OCI-LY7 (cell line): ENCODE results near the gene CDC123. TPM values are rescaled to one million over a fixed set of nuclear protein-coding genes. Genes with fewer than 3 reads are reported as not detected.

Experiments used
- BruUV-seq: library from RNA; stranded (reverse); fragments of 400-500 nt; replicated peaks from 2 replicates; lab custom pipeline; 2021; lab: Mats Ljungman, UMichigan
- CTCF ChIA-PET: fragments of 300-600 bp; sonication (Branson Sonifier 250); formaldehyde crosslinking; loops from one replicate; lab custom pipeline; 2022; ENCODE audit warnings: antibody characterized with exemption; ENCODE audit not compliant: unreplicated experiment; lab: Charles Lee
- POLR2A ChIA-PET: fragments of 300-600 bp; sonication (Branson Sonifier 250); formaldehyde crosslinking; loops from one replicate; lab custom pipeline; 2022; ENCODE audit warnings: antibody characterized with exemption; lab: Charles Lee
- DNase-seq: peaks from one replicate; pipeline ENCODE4 v3.0.0-alpha.2; 2015; ENCODE audit warnings: low spot score
- H2AFZ ChIP-seq: fragments of 200-600 bp; sonication (generic), shearing (Covaris generic); 2 replicates; pipeline ENCODE4 v1.6.1; 2014; ENCODE audit warnings: mild to moderate bottlenecking, antibody characterized with exemption, low read length, moderate library complexity
- H3K27ac ChIP-seq: fragments of 200-600 bp; sonication (generic); 2 replicates; pipeline ENCODE4 v1.5.1; 2014; ENCODE audit warnings: mixed run types, low read depth, mild to moderate bottlenecking, moderate library complexity, low read length, inconsistent platforms; ENCODE audit not compliant: poor library complexity, severe bottlenecking
- H3K36me3 ChIP-seq: fragments of 200-600 bp; sonication (generic); 2 replicates; pipeline ENCODE4 v1.6.1; 2014; ENCODE audit warnings: mild to moderate bottlenecking, antibody characterized with exemption, low read length, moderate library complexity, mixed read lengths; ENCODE audit not compliant: insufficient read depth
- H3K4me1 ChIP-seq: fragments of 200-600 bp; sonication (generic); 2 replicates; pipeline ENCODE4 v1.5.1; 2014; ENCODE audit warnings: mild to moderate bottlenecking, low read length; ENCODE audit not compliant: insufficient read depth, poor library complexity, severe bottlenecking
- H3K4me2 ChIP-seq: fragments of 200-600 bp; sonication (generic); 2 replicates; pipeline ENCODE4 v1.6.1; 2014; ENCODE audit warnings: mild to moderate bottlenecking, low read length
- H3K4me3 ChIP-seq: fragments of 200-600 bp; sonication (generic); 2 replicates; pipeline ENCODE4 v1.5.1; 2014; ENCODE audit warnings: mild to moderate bottlenecking, low read depth, low read length; ENCODE audit not compliant: poor library complexity, severe bottlenecking
- H3K79me2 ChIP-seq: fragments of 200-600 bp; sonication (generic); 2 replicates; pipeline ENCODE4 v1.6.1; 2016; ENCODE audit warnings: low read depth, mild to moderate bottlenecking, low read length, moderate library complexity, mixed read lengths; ENCODE audit not compliant: insufficient read depth
- H3K9me2 ChIP-seq: fragments of 200-600 bp; sonication (generic); 2 replicates; pipeline ENCODE4 v1.6.1; 2016; ENCODE audit warnings: mild to moderate bottlenecking, low read length, mixed read lengths; ENCODE audit not compliant: insufficient read depth
- H3K9me3 ChIP-seq: fragments of 200-600 bp; sonication (generic); 2 replicates; pipeline ENCODE4 v1.6.1; 2014; ENCODE audit warnings: mild to moderate bottlenecking, mixed run types, low read length, mixed read lengths
- H4K20me1 ChIP-seq: fragments of 200-600 bp; sonication (generic); 2 replicates; pipeline ENCODE4 v1.6.1; 2014; ENCODE audit warnings: mild to moderate bottlenecking, antibody characterized with exemption, low read length, moderate library complexity, mixed read lengths; ENCODE audit not compliant: insufficient read depth
- EZH2phosphoT487 ChIP-seq: fragments of 200-600 bp; sonication (generic); IDR thresholded peaks from 2 replicates; pipeline ENCODE4 v1.6.1; 2018; ENCODE audit warnings: low read depth, borderline replicate concordance, mild to moderate bottlenecking, mixed run types, antibody characterized with exemption, low read length, moderate library complexity, mixed read lengths
- intact Hi-C: fragments of 100-400 bp; cut with micrococcal nuclease; formaldehyde crosslinking; loops from one replicate; pipeline ENCODE4 v1.10.0; 2022; ENCODE audit not compliant: unreplicated experiment
- total RNA-seq, 2 experiments: library from RNA; depleted of rRNA in 1 of 2; stranded (reverse); fragments of >200 nt in 1 of 2; shearing (Covaris generic) in 1 of 2; gene quantifications; 2 replicates each; pipeline ENCODE4 v1.2.3, GENCODE V29; 2014 to 2022
- TF ChIP-seq, protein P1 (sequence below): fragments of 200-600 bp; sonication (generic); conservative IDR thresholded peaks from 2 replicates; pipeline ENCODE4 v1.5.1; 2014; ENCODE audit warnings: mild to moderate bottlenecking, antibody characterized with exemption, low read length, moderate library complexity, mixed read lengths

Gene CDC123
- total RNA-seq, 2 experiments from 2014 or later: 128 to 168 TPM

DNA sequence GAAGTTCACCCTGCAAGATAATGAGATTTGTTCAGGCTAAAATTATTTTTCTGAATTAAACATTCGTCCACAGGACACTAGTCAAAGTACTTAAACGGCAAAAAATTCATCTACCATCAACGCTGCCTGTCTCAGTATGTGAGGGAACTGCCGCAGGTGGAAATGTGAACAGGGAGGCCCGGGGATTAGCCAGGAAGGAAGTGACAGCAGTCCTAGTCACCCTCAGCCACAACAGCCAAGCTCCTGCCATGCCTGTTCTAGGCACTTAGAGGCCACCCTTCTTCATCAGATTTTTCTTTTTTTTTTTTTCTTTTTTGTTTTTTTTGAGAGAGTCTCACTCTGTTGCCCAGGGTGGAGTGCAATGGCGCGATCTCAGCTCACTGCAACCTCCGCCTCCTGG is 9.7 kb upstream of the CDC123 start:
- no TSS peak for BruUV-seq
- H3K9me3 ChIP-seq: no peaks in the 10 kb centered on the region
- intact Hi-C loops: no loop called here
- ChIA-PET POLR2A (interaction anchor here (0.6 to 0.8 kb wide), 2 partner anchors 157 to 358 kb away, joined by 4 to 5 read pairs; no protein-coding TSS in a partner anchor), CTCF (no interaction called here)
- peaks cover 56% of the 10 kb centered on the region for H3K36me3 ChIP-seq
- no peak for DNase-seq
- H3K27ac ChIP-seq: no peak overlapping the region
- H3K9me2 ChIP-seq: no peaks in the 10 kb centered on the region
- TF ChIP-seq, protein P1, sequence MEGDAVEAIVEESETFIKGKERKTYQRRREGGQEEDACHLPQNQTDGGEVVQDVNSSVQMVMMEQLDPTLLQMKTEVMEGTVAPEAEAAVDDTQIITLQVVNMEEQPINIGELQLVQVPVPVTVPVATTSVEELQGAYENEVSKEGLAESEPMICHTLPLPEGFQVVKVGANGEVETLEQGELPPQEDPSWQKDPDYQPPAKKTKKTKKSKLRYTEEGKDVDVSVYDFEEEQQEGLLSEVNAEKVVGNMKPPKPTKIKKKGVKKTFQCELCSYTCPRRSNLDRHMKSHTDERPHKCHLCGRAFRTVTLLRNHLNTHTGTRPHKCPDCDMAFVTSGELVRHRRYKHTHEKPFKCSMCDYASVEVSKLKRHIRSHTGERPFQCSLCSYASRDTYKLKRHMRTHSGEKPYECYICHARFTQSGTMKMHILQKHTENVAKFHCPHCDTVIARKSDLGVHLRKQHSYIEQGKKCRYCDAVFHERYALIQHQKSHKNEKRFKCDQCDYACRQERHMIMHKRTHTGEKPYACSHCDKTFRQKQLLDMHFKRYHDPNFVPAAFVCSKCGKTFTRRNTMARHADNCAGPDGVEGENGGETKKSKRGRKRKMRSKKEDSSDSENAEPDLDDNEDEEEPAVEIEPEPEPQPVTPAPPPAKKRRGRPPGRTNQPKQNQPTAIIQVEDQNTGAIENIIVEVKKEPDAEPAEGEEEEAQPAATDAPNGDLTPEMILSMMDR: no peak
- TF ChIP-seq EZH2phosphoT487: no peak
- H3K4me1 ChIP-seq: no peaks in the 10 kb centered on the region
- peaks cover 28% of the 10 kb centered on the region; the same call in 1 of the 2 replicates for H3K79me2 ChIP-seq
- H3K4me3 ChIP-seq: no peak overlapping the region
- no peak overlapping the region for H3K4me2 ChIP-seq
- H2AFZ ChIP-seq: no peak overlapping the region
- H4K20me1 ChIP-seq: no peaks in the 10 kb centered on the region

GRCh38 chr10:12187321-12187905 is 8.6 kb upstream of the CDC123 start:
- H3K4me3 ChIP-seq: no peak overlapping the region
- H3K9me2 ChIP-seq: no peaks in the 10 kb centered on the region
- peaks cover 39% of the 10 kb centered on the region; the same call in 1 of the 2 replicates for H3K79me2 ChIP-seq
- no peak for DNase-seq
- H2AFZ ChIP-seq: no peak overlapping the region
- H3K9me3 ChIP-seq: no peaks in the 10 kb centered on the region
- H4K20me1 ChIP-seq: no peaks in the 10 kb centered on the region
- ChIA-PET POLR2A (interaction anchor here (0.6 kb wide), 1 partner anchor 23 kb away, joined by 5 read pairs; no protein-coding TSS in a partner anchor), CTCF (no interaction called here)
- H3K4me1 ChIP-seq: peaks cover 8% of the 10 kb centered on the region
- TF ChIP-seq, protein P1: no peak
- no peak for TF ChIP-seq EZH2phosphoT487
- intact Hi-C loops: no loop called here
- no peak overlapping the region for H3K4me2 ChIP-seq
- no peak overlapping the region for H3K27ac ChIP-seq
- H3K36me3 ChIP-seq: peaks cover 57% of the 10 kb centered on the region
- BruUV-seq: no TSS peak

- intact Hi-C loops: no loop called here
- peaks cover 16% of the 10 kb centered on the region for H3K4me1 ChIP-seq
- ChIA-PET CTCF (no interaction called here), POLR2A (no interaction called here)
- peaks cover 51% of the 10 kb centered on the region for H3K79me2 ChIP-seq
- H3K4me3 ChIP-seq: no peak overlapping the region
- no peak overlapping the region for H3K27ac ChIP-seq
- peaks cover 4% of the 10 kb centered on the region; the same call in 1 of the 2 replicates for H4K20me1 ChIP-seq
- H2AFZ ChIP-seq: no peak overlapping the region
- no peaks in the 10 kb centered on the region for H3K9me2 ChIP-seq
- no peaks in the 10 kb centered on the region for H3K9me3 ChIP-seq
- no peak overlapping the region for H3K4me2 ChIP-seq
- H3K36me3 ChIP-seq: peaks cover 58% of the 10 kb centered on the region
- TF ChIP-seq EZH2phosphoT487: no peak
- TF ChIP-seq, protein P1: no peak
- BruUV-seq: no TSS peak
- DNase-seq: no peak
Observed at GRCh38 chr10:12188656-12189055, 7.3 kb upstream of the CDC123 start.
